Bronchial epithelial cell (primary cell): Measurements from ENCODE around the gene GFRA1. TPM values are rescaled to one million over a fixed set of nuclear protein-coding genes. Genes with fewer than 3 reads are reported as not detected.

Experiments used
- DNase-seq: peaks from one replicate; pipeline ENCODE4 v3.0.0-alpha.2; 2010; ENCODE audit warnings: low read depth
- FAIRE-seq: peaks from 2 replicates; lab custom pipeline; 2011; peaks lifted over from hg19 to GRCh38; lab: Jason Lieb, UNC
- H3K27me3 ChIP-seq: 2 replicates; pipeline ENCODE4 v1.5.1; 2011; ENCODE audit warnings: low read length; ENCODE audit not compliant: control insufficient read depth, insufficient read depth
- H3K36me3 ChIP-seq: 2 replicates; pipeline ENCODE4 v1.5.1; 2011; ENCODE audit warnings: low read length; ENCODE audit not compliant: control insufficient read depth, insufficient read depth
- H3K4me3 ChIP-seq: 2 replicates; pipeline ENCODE4 v1.5.1; 2011; ENCODE audit warnings: mild to moderate bottlenecking, low read depth, low read length, control low read depth
- total RNA-seq: library from RNA; depleted of rRNA; stranded (reverse); fragments of >200 nt; gene quantifications from 2 replicates; pipeline ENCODE4 v1.2.1, GENCODE V29; 2014
- TF ChIP-seq, protein P1 (sequence below): IDR thresholded peaks from 2 replicates; pipeline ENCODE4 v1.5.1; 2011; ENCODE audit warnings: mild to moderate bottlenecking, moderate library complexity, low read length, control low read depth, inconsistent platforms; ENCODE audit not compliant: insufficient read depth, severe bottlenecking

The GFRA1 gene
- total RNA-seq, 1 donor from 2014 or later: under 0.01 TPM

GRCh38 chr10:116278846-116279245, 5.8 kb upstream of the GFRA1 start:
- Histone ChIP-seq H3K27me3 (peaks cover 6% of the 10 kb centered on the region), H3K4me3 (no peak overlapping the region), H3K36me3 (no peaks in the 10 kb centered on the region)
- peak; percentile 68 for FAIRE-seq
- DNase-seq: no peak
- TF ChIP-seq, protein P1, sequence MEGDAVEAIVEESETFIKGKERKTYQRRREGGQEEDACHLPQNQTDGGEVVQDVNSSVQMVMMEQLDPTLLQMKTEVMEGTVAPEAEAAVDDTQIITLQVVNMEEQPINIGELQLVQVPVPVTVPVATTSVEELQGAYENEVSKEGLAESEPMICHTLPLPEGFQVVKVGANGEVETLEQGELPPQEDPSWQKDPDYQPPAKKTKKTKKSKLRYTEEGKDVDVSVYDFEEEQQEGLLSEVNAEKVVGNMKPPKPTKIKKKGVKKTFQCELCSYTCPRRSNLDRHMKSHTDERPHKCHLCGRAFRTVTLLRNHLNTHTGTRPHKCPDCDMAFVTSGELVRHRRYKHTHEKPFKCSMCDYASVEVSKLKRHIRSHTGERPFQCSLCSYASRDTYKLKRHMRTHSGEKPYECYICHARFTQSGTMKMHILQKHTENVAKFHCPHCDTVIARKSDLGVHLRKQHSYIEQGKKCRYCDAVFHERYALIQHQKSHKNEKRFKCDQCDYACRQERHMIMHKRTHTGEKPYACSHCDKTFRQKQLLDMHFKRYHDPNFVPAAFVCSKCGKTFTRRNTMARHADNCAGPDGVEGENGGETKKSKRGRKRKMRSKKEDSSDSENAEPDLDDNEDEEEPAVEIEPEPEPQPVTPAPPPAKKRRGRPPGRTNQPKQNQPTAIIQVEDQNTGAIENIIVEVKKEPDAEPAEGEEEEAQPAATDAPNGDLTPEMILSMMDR: no peak

DNA sequence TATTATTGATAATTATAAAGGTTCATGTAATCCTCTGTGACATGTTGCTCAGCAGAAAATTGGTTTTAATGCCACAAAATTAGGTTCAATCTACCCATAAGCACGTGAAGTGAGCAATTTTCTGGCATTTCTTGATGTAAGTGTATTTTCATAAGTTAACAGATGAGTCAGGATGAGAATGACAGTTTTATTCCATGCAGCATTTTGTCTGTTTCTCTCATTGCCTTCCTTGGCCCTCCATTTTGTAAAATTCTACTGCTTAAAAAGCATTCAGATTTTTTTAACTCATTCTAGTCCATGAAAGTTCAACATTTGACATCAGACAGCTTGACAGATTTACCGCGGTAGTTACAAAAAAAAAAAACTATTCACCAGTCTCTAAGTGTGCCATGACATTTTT, 4.0 kb upstream of the GFRA1 start:
- no peaks in the 10 kb centered on the region for H3K36me3 ChIP-seq
- DNase-seq (no peak), FAIRE-seq (no peak)
- no peak overlapping the region for H3K4me3 ChIP-seq
- H3K27me3 ChIP-seq: peaks cover 21% of the 10 kb centered on the region
- TF ChIP-seq, protein P1: no peak

GRCh38 chr10:116274064-116274904, 1.3 kb upstream of the GFRA1 start:
- Histone ChIP-seq H3K36me3 (no peaks in the 10 kb centered on the region), H3K27me3 (peaks cover 30% of the 10 kb centered on the region), H3K4me3 (no peak overlapping the region)
- DNase-seq (no peak), FAIRE-seq (no peak)
- TF ChIP-seq, protein P1: no peak

DNA sequence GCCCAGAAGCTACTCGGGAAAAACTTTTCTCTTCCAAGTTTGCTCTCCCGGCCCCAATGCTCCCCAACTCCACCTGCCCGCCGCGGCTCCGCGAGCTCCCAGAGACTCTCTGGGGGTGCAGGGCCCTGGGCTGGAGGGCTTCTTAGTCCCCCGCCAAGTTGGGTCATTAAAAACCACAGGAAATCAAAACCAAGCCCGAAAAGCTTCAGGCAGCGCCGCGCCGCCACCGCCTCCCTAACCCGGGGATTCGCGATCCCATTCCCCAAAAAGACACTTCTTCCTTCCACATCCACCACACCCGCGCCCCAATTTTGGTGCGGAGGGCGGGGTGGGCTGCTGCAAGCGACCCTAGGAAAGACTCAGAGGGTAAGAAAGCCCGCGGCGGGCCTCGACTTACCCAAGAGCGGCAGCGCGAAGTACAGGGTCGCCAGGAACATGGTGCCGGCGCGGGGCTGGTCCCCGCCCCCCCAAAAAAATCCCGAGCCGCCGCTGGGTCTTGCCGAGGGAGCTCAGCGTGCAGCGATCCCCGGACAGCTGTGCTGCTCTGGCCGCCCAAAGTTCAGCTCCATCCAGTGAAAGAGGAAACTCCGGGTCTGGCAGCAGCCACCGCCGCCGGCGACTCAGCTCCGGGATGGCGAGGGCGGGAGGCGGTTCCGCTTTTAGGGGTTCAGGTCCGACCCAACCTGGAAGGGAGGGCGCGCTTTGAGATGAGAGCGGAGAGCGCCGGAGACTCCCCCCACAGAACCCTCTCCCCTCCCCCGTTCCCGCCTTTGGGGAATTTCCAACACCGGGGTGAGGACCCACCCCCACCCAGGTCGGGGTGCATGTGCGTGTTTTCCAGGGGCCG, 1.2 kb downstream of the GFRA1 start:
- TF ChIP-seq, protein P1: no peak
- FAIRE-seq: no peak
- no peak for DNase-seq
- Histone ChIP-seq H3K4me3 (no peak overlapping the region), H3K36me3 (no peaks in the 10 kb centered on the region), H3K27me3 (peaks cover 30% of the 10 kb centered on the region)

DNA sequence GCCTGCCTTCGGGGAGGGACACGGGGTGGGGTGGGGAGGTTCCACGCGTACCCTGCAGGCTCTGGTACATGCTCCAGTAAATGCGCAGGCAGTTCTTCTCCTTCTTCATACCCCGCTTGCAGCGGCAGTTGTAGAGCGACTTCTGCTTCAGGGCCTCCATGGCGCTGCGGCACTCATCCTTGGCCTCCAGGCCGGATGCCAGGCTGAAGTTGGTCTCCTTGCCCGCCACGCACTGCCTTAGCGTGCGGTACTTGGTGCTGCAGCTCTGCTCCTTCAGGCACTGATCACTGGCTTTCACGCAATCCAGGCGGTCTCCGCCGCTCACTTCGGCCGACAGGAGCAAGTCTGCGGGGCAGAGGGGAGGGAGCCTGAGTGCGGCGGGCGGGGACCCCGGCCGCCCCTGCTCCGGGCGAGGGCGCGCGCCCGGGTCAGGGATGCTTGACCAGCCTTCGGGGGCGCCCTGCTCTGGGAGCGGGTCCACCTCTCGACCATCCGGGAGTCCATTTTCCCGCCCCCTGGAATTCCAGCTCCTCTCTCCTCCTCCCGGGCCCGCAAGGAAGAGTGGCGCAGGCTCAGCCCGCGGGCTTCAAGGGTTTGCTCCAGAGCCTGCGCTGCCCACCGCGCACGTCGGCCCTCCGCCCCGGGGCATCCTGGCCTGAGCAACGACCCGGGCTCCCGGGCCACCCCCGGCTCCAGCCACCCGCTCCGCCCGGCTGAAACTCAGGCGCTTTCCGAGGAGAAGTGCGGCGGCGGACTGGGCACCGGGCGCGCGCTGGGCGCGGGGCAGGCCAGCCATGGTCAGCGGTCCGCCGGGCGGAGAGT, 2.0 kb downstream of the GFRA1 start:
- FAIRE-seq (no peak), DNase-seq (no peak)
- H3K4me3 ChIP-seq: no peak overlapping the region
- no peaks in the 10 kb centered on the region for H3K36me3 ChIP-seq
- TF ChIP-seq, protein P1: no peak
- peaks cover 30% of the 10 kb centered on the region for H3K27me3 ChIP-seq
